A673 (cell line): ENCODE results near the gene SEC62. TPM values are rescaled to one million over a fixed set of nuclear protein-coding genes. Genes with fewer than 3 reads are reported as not detected.

Source experiments
- BruUV-seq: library from RNA; stranded (reverse); fragments of 400-500 nt; replicated peaks from 2 replicates; lab custom pipeline; 2021; lab: Mats Ljungman, UMichigan
- CTCF ChIA-PET: fragments of 300-600 bp; sonication (Branson Sonifier 250); formaldehyde crosslinking; loops from one replicate; lab custom pipeline; 2022; ENCODE audit warnings: antibody characterized with exemption; lab: Charles Lee
- POLR2A ChIA-PET: fragments of 300-600 bp; sonication (Branson Sonifier 250); formaldehyde crosslinking; loops from one replicate; lab custom pipeline; 2022; ENCODE audit warnings: antibody characterized with exemption; ENCODE audit not compliant: low non-redundant PET; lab: Charles Lee
- DNase-seq: peaks from one replicate; pipeline ENCODE4 v3.0.0-alpha.2; 2015; ENCODE audit warnings: low spot score
- H3K27ac ChIP-seq: fragments of 200-600 bp; sonication (generic); 2 replicates; pipeline ENCODE4 v1.5.1; 2016; ENCODE audit warnings: mixed run types, low read depth, mild to moderate bottlenecking, mixed read lengths, antibody characterized with exemption, low read length; ENCODE audit not compliant: poor library complexity, severe bottlenecking
- H3K27me3 ChIP-seq: fragments of 200-600 bp; sonication (generic); replicated peaks from 2 replicates; pipeline ENCODE4 v1.6.1; 2017; ENCODE audit warnings: mixed run types, low read depth, mild to moderate bottlenecking, mixed read lengths, antibody characterized with exemption, low read length; ENCODE audit not compliant: insufficient read depth, poor library complexity
- H3K36me3 ChIP-seq: fragments of 200-600 bp; sonication (generic); 2 replicates; pipeline ENCODE4 v1.6.1; 2016; ENCODE audit warnings: mixed run types, mild to moderate bottlenecking, mixed read lengths, antibody characterized with exemption, low read length; ENCODE audit not compliant: insufficient read depth, poor library complexity, severe bottlenecking
- H3K4me1 ChIP-seq: fragments of 200-600 bp; sonication (generic); 2 replicates; pipeline ENCODE4 v1.6.1; 2017; ENCODE audit warnings: mixed run types, mild to moderate bottlenecking, mixed read lengths, antibody characterized with exemption, low read length; ENCODE audit not compliant: insufficient read depth, poor library complexity, severe bottlenecking
- H3K4me3 ChIP-seq: fragments of 200-600 bp; sonication (generic); 2 replicates; pipeline ENCODE4 v1.5.1; 2016; ENCODE audit warnings: low read depth, mixed run types, mild to moderate bottlenecking, mixed read lengths, low read length; ENCODE audit not compliant: poor library complexity, severe bottlenecking
- H3K9me3 ChIP-seq: fragments of 200-600 bp; sonication (generic); 2 replicates; pipeline ENCODE4 v1.6.1; 2016; ENCODE audit warnings: mixed run types, low read depth, mild to moderate bottlenecking, mixed read lengths, antibody characterized with exemption, low read length; ENCODE audit not compliant: poor library complexity, severe bottlenecking
- CTCF ChIP-seq: fragments of 300-800, 200-600 bp; sonication (generic); conservative IDR thresholded peaks from 2 replicates; pipeline ENCODE4 v1.5.1; 2017; ENCODE audit warnings: low read depth, mild to moderate bottlenecking, antibody characterized with exemption, low read length, moderate library complexity, mixed read lengths
- EZH2 ChIP-seq: fragments of 200-600 bp; sonication (generic); IDR thresholded peaks from 2 replicates; pipeline ENCODE4 v1.6.1; 2017; ENCODE audit warnings: borderline replicate concordance, low read depth, mild to moderate bottlenecking, mixed read lengths, antibody characterized with exemption, low read length; ENCODE audit not compliant: poor library complexity, severe bottlenecking
- intact Hi-C: fragments of 100-400 bp; cut with micrococcal nuclease; formaldehyde crosslinking; loops from one replicate; pipeline ENCODE4 v1.10.0; 2022; ENCODE audit not compliant: unreplicated experiment
- total RNA-seq: library from RNA; stranded (reverse); gene quantifications from 2 replicates; pipeline ENCODE4 v1.2.3, GENCODE V29; 2021

The SEC62 gene
- total RNA-seq, 1 experiment from 2014 or later = 80.9 TPM

DNA sequence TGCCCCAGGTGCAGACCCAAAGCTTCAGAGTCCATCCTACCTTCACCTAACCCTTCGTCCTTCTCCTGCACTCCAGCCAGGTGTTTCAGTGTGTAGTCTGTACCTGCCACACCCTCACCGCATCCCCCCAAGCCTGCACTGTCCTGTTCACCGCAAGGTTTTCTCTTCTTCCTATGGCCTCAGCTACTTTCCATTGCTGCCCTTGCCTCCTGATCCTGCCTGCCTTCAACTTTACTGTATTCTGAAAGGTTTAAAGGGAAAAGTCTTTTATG lies 80.5 kb downstream of the SEC62 start:
- Histone ChIP-seq H3K4me3 (no peak overlapping the region), H3K9me3 (no peaks in the 10 kb centered on the region), H3K36me3 (no peaks in the 10 kb centered on the region), H3K27me3 (no peaks in the 10 kb centered on the region), H3K27ac (no peak overlapping the region), H3K4me1 (no peaks in the 10 kb centered on the region)
- DNase-seq = no peak
- ChIA-PET POLR2A (interaction anchor here (0.6 kb wide), 1 partner anchor 20 kb away, joined by 12 read pairs; no protein-coding TSS in a partner anchor), CTCF (interaction anchor here (0.6 kb wide), 1 partner anchor 829 kb away, joined by 7 read pairs; no protein-coding TSS in a partner anchor)
- TF ChIP-seq CTCF (no peak), EZH2 (no peak)
- intact Hi-C loops = loop anchor here (10.0 kb wide), 1 partner anchor 182 kb away; the partner anchor contains the start of gene LRRC31
- no TSS peak for BruUV-seq

Other genes with a start within 250 kb of the SEC62 start
- gene TERC, start 201.7 kb upstream of the SEC62 start, total RNA-seq = 5.8 and 16.7 TPM in 2 replicates
- 1.3 and 2.3 TPM in 2 replicates for gene ACTRT3, start 197.2 kb upstream of the SEC62 start, total RNA-seq
- gene MYNN, start 193.4 kb upstream of the SEC62 start, total RNA-seq = 15.3 and 20.5 TPM in 2 replicates
- 0.15 and 0.17 TPM in 2 replicates for gene LRRIQ4, start 153.9 kb upstream of the SEC62 start, total RNA-seq
- 9.4 and 9.7 TPM in 2 replicates for gene LRRC34, start 153.9 kb upstream of the SEC62 start, total RNA-seq
- not detected in 2 replicates for gene LRRC31, start 96.9 kb upstream of the SEC62 start, total RNA-seq
- gene SAMD7, start 55.2 kb upstream of the SEC62 start, total RNA-seq = not detected in 2 replicates
- gene GPR160, start 71.2 kb downstream of the SEC62 start, total RNA-seq = 6.7 and 11.2 TPM in 2 replicates
- gene PHC3, start 214.9 kb downstream of the SEC62 start, total RNA-seq = 49.2 and 55.4 TPM in 2 replicates